PFSK-1 (cell line): ENCODE measurements around the gene TAF5L.

Experiments used
- FOXP2 ChIP-seq: optimal IDR thresholded peaks from 2 replicates; pipeline ENCODE3; 2011; ENCODE audit warnings: borderline replicate concordance, control low read depth, inconsistent platforms; ENCODE audit not compliant: insufficient read depth; ENCODE audit errors: extremely low read length, extremely low read depth
- POLR2AphosphoS5 ChIP-seq: IDR thresholded peaks from 2 replicates; pipeline ENCODE4 v1.6.1; 2012; ENCODE audit warnings: low read depth, mild to moderate bottlenecking, control low read depth, low read length, moderate library complexity
- SIN3A ChIP-seq: IDR thresholded peaks from 2 replicates; pipeline ENCODE4 v1.6.1; 2012; ENCODE audit warnings: mild to moderate bottlenecking, low read length, moderate library complexity, borderline replicate concordance; ENCODE audit not compliant: insufficient read depth
- TAF1 ChIP-seq: IDR thresholded peaks from 2 replicates; pipeline ENCODE4 v1.6.1; 2012; ENCODE audit warnings: low read length, control low read depth, borderline replicate concordance; ENCODE audit not compliant: insufficient read depth
- TF ChIP-seq, protein P1 (sequence below), 2 experiments: IDR thresholded peaks; 2 replicates each; pipeline versions ENCODE4 v1.6.1 to v1.8.0; 2011 to 2012; ENCODE audit warnings: low read depth in 2 of 2, low read length in 2 of 2, control low read depth in 1 of 2, inconsistent platforms in 1 of 2, mild to moderate bottlenecking in 1 of 2, moderate library complexity in 1 of 2; ENCODE audit not compliant: insufficient read depth in 1 of 2

Gene TAF5L

GRCh38 chr1:229594227-229595008 lies 31.5 kb downstream of the TAF5L start:
- TF ChIP-seq POLR2AphosphoS5: no peak
- TF ChIP-seq FOXP2: no peak
- no peak for TF ChIP-seq SIN3A
- TF ChIP-seq, protein P1, sequence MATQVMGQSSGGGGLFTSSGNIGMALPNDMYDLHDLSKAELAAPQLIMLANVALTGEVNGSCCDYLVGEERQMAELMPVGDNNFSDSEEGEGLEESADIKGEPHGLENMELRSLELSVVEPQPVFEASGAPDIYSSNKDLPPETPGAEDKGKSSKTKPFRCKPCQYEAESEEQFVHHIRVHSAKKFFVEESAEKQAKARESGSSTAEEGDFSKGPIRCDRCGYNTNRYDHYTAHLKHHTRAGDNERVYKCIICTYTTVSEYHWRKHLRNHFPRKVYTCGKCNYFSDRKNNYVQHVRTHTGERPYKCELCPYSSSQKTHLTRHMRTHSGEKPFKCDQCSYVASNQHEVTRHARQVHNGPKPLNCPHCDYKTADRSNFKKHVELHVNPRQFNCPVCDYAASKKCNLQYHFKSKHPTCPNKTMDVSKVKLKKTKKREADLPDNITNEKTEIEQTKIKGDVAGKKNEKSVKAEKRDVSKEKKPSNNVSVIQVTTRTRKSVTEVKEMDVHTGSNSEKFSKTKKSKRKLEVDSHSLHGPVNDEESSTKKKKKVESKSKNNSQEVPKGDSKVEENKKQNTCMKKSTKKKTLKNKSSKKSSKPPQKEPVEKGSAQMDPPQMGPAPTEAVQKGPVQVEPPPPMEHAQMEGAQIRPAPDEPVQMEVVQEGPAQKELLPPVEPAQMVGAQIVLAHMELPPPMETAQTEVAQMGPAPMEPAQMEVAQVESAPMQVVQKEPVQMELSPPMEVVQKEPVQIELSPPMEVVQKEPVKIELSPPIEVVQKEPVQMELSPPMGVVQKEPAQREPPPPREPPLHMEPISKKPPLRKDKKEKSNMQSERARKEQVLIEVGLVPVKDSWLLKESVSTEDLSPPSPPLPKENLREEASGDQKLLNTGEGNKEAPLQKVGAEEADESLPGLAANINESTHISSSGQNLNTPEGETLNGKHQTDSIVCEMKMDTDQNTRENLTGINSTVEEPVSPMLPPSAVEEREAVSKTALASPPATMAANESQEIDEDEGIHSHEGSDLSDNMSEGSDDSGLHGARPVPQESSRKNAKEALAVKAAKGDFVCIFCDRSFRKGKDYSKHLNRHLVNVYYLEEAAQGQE (IDR thresholded peaks at IDR 0.05; ENCODE audit: insufficient read depth in 1 of 2, low read depth in 2 of 2, low read length in 2 of 2): no peak
- TF ChIP-seq TAF1: no peak

GRCh38 chr1:229593800-229594199 lies 32.1 kb downstream of the TAF5L start:
- no peak for TF ChIP-seq TAF1

- TF ChIP-seq SIN3A (no peak), TAF1 (no peak), FOXP2 (no peak), POLR2AphosphoS5 (no peak)
- TF ChIP-seq, protein P1 (IDR thresholded peaks at IDR 0.05; ENCODE audit: insufficient read depth in 1 of 2, low read depth in 2 of 2, low read length in 2 of 2): no peak
Measured at GRCh38 chr1:229590119-229590518, 35.8 kb downstream of the TAF5L start.

DNA sequence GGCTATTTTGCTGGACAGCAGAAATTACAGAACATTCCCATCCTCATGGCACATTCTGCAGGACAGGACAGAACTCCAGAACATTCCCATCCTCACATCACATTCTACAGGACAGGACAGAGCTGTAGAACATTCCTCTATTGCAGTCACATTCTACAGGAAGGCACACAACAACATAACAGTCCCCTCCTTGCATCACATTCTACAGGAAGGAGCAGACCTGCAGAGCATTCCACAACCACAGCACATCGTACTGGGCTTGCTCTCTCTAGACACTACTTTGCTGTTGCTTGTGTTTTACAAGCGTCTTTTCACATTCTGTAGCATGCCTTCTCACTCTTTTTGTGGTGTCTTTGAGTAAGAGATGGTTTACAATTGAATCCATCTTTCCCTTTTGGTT lies 40.6 kb downstream of the TAF5L start:
- TF ChIP-seq FOXP2: no peak
- TF ChIP-seq SIN3A: no peak
- TF ChIP-seq POLR2AphosphoS5: no peak
- no peak for TF ChIP-seq TAF1
- TF ChIP-seq, protein P1 (IDR thresholded peaks at IDR 0.05; ENCODE audit: insufficient read depth in 1 of 2, low read depth in 2 of 2, low read length in 2 of 2): no peak

GRCh38 chr1:229582715-229583114 lies 43.2 kb downstream of the TAF5L start:
- TF ChIP-seq TAF1: no peak
- TF ChIP-seq FOXP2: no peak
- TF ChIP-seq, protein P1 (IDR thresholded peaks at IDR 0.05; ENCODE audit: insufficient read depth in 1 of 2, low read depth in 2 of 2, low read length in 2 of 2): no peak
- TF ChIP-seq POLR2AphosphoS5: no peak
- TF ChIP-seq SIN3A: no peak
